Tibial artery (tissue), 4 donors: Measurements from ENCODE around the gene NEIL1.
"Not testable (repeated sequence)": the region's sequence is repeated elsewhere in the genome, so short reads cannot be mapped to it uniquely, and the experiment has no call there.

Experiments
- DNase-seq, 2 donors: peaks; one replicate each; pipeline ENCODE4 v3.0.0-alpha.2; 2019
- H3K27ac ChIP-seq, 2 donors: fragments of 200-600 bp; sonication (generic) in 1 of 2; 1 replicate in 1 of 2; 2 replicates in 1 of 2; pipeline ENCODE4 v1.5.1; 2018 to 2019; ENCODE audit warnings: mild to moderate bottlenecking in 1 of 2
- H3K27me3 ChIP-seq, 2 donors: fragments of 200-600 bp; sonication (generic) in 1 of 2; one replicate each; pipeline versions ENCODE4 v1.5.1 to v1.6.0; 2016 to 2019
- H3K36me3 ChIP-seq, 3 donors: fragments of 200-600 bp; sonication (generic) in 2 of 3; one replicate each; pipeline ENCODE4 v1.5.1; 2016 to 2019; ENCODE audit warnings: mild to moderate bottlenecking in 2 of 3
- H3K4me1 ChIP-seq, 4 donors: fragments of 200-600 bp; sonication (generic) in 2 of 4; 1 replicate in 3 of 4; 2 replicates in 1 of 4; pipeline ENCODE4 v1.5.1; 2016 to 2019
- H3K4me3 ChIP-seq, 2 donors: fragments of 200-600 bp; sonication (generic) in 1 of 2; 1 replicate in 1 of 2; 2 replicates in 1 of 2; pipeline ENCODE4 v1.5.1; 2018 to 2019; ENCODE audit warnings: mild to moderate bottlenecking in 2 of 2
- H3K9me3 ChIP-seq, 3 donors: fragments of 200-600 bp; sonication (generic) in 1 of 3; one replicate each; pipeline ENCODE4 v1.5.1; 2016 to 2019
- intact Hi-C: fragments of 100-400 bp; cut with DNase I; formaldehyde crosslinking; loops from one replicate; pipeline ENCODE4 v1.15.0; 2023; ENCODE audit warnings: low total_unique reads
- TF ChIP-seq, protein P1 (sequence below), 2 experiments: fragments of 200-600 bp in 1 of 2; fragments of 450-650 bp in 1 of 2; IDR thresholded peaks; one replicate each; pipeline ENCODE4 v1.5.1; 2017 to 2019; ENCODE audit warnings: antibody characterized with exemption in 2 of 2, mild to moderate bottlenecking in 1 of 2, moderate library complexity in 1 of 2

Gene NEIL1

GRCh38 chr15:75339531-75340240, 7.2 kb upstream of the NEIL1 start:
- Histone ChIP-seq H3K4me3 (no peak overlapping the region), H3K9me3 (no peaks in the 10 kb centered on the region), H3K27me3 (no peaks in the 10 kb centered on the region), H3K4me1 (peaks cover 0 to 17% (median 9%) of the 10 kb centered on the region in 4 donors), H3K36me3 (peaks cover 0 to 30% (median 0%) of the 10 kb centered on the region in 3 donors), H3K27ac (no peak overlapping the region)
- TF ChIP-seq, protein P1, sequence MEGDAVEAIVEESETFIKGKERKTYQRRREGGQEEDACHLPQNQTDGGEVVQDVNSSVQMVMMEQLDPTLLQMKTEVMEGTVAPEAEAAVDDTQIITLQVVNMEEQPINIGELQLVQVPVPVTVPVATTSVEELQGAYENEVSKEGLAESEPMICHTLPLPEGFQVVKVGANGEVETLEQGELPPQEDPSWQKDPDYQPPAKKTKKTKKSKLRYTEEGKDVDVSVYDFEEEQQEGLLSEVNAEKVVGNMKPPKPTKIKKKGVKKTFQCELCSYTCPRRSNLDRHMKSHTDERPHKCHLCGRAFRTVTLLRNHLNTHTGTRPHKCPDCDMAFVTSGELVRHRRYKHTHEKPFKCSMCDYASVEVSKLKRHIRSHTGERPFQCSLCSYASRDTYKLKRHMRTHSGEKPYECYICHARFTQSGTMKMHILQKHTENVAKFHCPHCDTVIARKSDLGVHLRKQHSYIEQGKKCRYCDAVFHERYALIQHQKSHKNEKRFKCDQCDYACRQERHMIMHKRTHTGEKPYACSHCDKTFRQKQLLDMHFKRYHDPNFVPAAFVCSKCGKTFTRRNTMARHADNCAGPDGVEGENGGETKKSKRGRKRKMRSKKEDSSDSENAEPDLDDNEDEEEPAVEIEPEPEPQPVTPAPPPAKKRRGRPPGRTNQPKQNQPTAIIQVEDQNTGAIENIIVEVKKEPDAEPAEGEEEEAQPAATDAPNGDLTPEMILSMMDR (IDR thresholded peaks at IDR 0.05), result no peak
- no peak for DNase-seq
- intact Hi-C loops, result no loop called here

GRCh38 chr15:75342221-75342620, 4.6 kb upstream of the NEIL1 start:
- H3K36me3 ChIP-seq, result peaks cover 0 to 30% (median 0%) of the 10 kb centered on the region in 3 donors
- TF ChIP-seq, protein P1 (IDR thresholded peaks at IDR 0.05), result no peak
- intact Hi-C loops, result no loop called here
- H3K4me3 ChIP-seq, result no peak overlapping the region
- peaks cover 0 to 11% (median 7%) of the 10 kb centered on the region in 4 donors for H3K4me1 ChIP-seq
- no peaks in the 10 kb centered on the region for H3K9me3 ChIP-seq
- no peaks in the 10 kb centered on the region for H3K27me3 ChIP-seq
- DNase-seq, result no peak
- no peak overlapping the region for H3K27ac ChIP-seq

DNA sequence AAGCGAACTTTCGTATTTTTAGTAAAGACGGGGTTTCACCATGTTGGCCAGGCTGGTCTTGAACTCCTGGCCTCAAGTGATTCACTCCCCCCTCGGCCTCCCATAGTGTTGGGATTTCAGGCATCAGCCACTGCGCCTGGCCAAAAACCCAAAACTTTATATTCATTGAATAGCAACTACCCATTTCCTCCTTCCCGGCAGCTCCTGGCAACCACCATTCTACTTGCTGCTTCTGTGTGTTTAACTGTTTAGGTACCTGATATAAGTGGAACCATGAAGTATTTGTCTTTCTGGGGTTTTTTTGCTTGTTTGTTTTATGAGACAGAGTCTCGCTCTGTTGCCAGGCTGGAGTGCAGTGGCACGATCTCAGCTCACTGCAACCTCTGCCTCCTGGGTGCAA, 2.9 kb upstream of the NEIL1 start:
- intact Hi-C loops, H3K4me3 ChIP-seq, H3K9me3 ChIP-seq, H3K27me3 ChIP-seq, DNase-seq, H3K27ac ChIP-seq: not testable (repeated sequence)
- H3K4me1 ChIP-seq, result peaks cover 5 to 21% (median 12%) of the 10 kb centered on the region in 4 donors
- H3K36me3 ChIP-seq, result peaks cover 0 to 23% (median 0%) of the 10 kb centered on the region in 3 donors

DNA sequence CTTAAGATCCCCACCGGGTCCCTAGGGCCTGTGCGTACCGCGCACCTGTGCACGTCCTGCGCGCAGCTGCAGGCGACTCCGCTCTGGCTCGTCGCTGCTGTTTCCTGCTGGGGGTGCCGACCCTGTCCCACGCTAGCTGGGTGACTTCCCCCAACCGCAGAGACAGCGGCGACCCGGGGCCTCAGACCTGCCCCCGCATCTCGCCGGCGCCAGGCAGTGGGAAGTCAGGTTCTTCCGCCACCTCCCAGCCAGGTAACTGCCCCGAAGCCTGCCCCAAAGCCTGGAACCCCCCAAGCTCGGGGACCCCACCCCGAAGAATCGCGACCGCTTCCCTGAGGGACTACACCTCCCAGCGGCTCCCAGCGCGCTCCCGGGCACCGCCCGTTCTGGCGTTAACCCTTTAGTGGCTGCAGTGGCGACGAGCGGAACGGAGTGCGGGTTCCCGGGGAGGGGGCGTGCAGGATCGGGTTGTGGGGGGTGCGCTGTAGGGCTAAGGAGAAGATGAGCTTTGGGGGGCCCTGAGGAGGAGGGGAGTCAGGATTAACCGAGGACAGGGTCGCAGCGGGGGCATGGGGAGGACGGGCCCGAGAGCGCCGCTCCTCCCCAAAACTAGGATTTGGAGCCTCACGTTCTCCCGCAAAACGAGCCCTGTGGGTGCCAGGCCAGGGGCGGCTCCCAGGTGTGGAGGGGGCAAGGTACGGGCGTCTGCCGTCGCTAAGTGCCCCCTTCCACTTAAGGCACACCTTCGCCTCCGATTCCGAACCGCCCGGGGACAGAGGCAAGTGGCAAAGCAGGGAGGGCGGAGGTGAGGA, 589 bp downstream of the NEIL1 start:
- Histone ChIP-seq H3K27me3 (no peaks in the 10 kb centered on the region), H3K4me1 (peaks cover 5 to 29% (median 16%) of the 10 kb centered on the region in 4 donors), H3K9me3 (no peaks in the 10 kb centered on the region), H3K4me3 (peak overlapping the region; percentile 74 to 92), H3K36me3 (no peaks in the 10 kb centered on the region), H3K27ac (peak overlapping the region; percentile 45 to 76)
- DNase-seq, result peak in 1 of 2 donors; percentile 79
- TF ChIP-seq, protein P1 (IDR thresholded peaks at IDR 0.05), result no peak
- intact Hi-C loops, result no loop called here

GRCh38 chr15:75348034-75348561, 1.3 kb downstream of the NEIL1 start:
- Histone ChIP-seq H3K4me3 (peak overlapping the region; percentile 74 to 92), H3K27me3 (no peaks in the 10 kb centered on the region), H3K36me3 (no peaks in the 10 kb centered on the region), H3K9me3 (no peaks in the 10 kb centered on the region), H3K4me1 (peaks cover 5 to 29% (median 16%) of the 10 kb centered on the region in 4 donors), H3K27ac (peak overlapping the region; percentile 45 to 76)
- intact Hi-C loops, result no loop called here
- DNase-seq, result no peak
- TF ChIP-seq, protein P1 (IDR thresholded peaks at IDR 0.05), result no peak
